ENCODE data around the gene DET1.

GRCh38 chr15:88542342-88542733 is 4.1 kb downstream of the DET1 start:
- no peak for TF ChIP-seq POLR2A (IDR thresholded peaks at IDR 0.05)
- TF ChIP-seq, protein P1, sequence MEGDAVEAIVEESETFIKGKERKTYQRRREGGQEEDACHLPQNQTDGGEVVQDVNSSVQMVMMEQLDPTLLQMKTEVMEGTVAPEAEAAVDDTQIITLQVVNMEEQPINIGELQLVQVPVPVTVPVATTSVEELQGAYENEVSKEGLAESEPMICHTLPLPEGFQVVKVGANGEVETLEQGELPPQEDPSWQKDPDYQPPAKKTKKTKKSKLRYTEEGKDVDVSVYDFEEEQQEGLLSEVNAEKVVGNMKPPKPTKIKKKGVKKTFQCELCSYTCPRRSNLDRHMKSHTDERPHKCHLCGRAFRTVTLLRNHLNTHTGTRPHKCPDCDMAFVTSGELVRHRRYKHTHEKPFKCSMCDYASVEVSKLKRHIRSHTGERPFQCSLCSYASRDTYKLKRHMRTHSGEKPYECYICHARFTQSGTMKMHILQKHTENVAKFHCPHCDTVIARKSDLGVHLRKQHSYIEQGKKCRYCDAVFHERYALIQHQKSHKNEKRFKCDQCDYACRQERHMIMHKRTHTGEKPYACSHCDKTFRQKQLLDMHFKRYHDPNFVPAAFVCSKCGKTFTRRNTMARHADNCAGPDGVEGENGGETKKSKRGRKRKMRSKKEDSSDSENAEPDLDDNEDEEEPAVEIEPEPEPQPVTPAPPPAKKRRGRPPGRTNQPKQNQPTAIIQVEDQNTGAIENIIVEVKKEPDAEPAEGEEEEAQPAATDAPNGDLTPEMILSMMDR (IDR thresholded peaks at IDR 0.05), result no peak

All from body of pancreas (tissue), 4 donors.